Ecto neural progenitor cell (in vitro differentiated cells): ENCODE data around the gene SLC22A7.
A peak's percentile ranks its signal among the peaks of the same experiment; 100 is the strongest.

Source experiments
- DNase-seq: peaks from one replicate; pipeline ENCODE4 v3.0.0-alpha.2; 2018; ENCODE audit warnings: low spot score

Gene SLC22A7, protein sequence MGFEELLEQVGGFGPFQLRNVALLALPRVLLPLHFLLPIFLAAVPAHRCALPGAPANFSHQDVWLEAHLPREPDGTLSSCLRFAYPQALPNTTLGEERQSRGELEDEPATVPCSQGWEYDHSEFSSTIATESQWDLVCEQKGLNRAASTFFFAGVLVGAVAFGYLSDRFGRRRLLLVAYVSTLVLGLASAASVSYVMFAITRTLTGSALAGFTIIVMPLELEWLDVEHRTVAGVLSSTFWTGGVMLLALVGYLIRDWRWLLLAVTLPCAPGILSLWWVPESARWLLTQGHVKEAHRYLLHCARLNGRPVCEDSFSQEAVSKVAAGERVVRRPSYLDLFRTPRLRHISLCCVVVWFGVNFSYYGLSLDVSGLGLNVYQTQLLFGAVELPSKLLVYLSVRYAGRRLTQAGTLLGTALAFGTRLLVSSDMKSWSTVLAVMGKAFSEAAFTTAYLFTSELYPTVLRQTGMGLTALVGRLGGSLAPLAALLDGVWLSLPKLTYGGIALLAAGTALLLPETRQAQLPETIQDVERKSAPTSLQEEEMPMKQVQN

DNA sequence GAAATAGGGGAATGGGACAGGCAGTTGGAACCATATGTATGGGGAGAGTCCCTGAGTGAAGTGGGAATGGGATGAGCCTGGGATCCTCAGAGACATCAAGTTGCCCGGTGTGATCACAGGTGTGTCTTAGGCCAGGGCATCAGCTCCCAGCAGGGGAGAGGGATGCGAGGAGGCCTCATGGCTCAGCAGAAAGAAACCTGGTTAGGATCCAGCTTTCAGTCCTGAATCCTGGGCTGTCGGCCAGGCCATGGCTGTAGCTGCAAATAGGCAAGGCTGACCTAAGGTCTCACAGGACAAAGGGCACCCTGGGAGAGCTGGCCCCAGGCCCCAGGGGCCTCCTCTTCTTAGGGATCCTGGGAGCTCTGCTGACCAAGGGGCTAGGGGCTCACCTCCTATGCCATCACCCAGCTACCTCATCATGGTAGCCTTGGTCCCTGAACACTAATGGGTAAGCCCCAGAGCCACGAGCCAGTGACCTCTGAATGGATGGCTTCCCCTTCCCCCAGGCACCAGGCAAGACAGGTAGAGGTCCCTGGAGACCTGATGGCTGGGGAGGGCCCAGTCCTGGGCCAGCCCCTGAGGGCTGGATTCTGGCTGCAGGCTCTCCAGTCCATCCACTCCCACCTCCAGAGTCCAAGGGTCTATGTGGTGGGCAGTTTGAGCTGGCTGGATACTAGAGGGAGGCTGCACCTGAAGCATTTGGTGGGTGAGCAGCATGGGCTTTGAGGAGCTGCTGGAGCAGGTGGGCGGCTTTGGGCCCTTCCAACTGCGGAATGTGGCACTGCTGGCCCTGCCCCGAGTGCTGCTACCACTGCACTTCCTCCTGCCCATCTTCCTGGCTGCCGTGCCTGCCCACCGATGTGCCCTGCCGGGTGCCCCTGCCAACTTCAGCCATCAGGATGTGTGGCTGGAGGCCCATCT, at the start of gene SLC22A7:
SLC22A7 (plus strand) TSS at position 617 of the 921 bp plus-strand sequence; CDS start at position 716, 99 bp downstream.
- no peak for DNase-seq

DNA sequence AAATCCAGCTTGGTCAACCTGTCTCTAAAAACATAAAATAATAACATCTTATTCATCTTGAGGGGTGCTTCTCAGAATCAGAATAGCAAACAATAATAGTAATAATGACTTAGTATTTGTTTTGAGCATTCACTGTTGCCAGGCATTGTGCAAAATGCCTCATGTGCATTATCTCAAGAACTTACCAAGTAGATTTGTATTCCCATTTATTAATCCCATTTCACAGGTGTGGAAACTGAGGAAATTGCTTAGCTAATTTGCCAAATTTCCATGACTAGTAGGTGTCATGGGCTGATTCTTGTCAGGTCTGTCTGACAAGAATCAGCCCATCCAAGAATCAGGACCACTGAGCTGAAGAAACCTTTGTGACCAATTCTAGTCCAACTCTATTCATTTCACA, 49.3 kb upstream of the SLC22A7 start:
- no peak for DNase-seq

DNA sequence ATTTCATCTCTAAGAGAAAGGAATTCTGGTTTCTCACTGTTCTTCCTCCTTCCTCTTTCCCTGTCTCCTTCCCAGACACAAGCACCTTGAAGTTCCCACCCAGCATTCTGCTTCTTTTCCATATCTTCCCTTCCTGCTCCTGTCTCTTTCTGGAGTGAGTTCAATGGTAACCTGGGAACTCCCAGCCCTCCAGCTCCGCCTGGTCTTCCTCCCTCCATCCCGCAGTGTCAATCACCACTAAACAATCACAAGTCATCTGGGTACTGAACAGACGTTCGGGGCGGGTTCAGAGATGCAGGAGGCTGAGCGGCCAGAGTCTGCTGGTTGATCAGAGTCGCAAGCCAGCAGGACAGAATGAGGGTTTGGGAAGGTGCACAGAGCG, 47.1 kb upstream of the SLC22A7 start:
- DNase-seq = no peak

DNA sequence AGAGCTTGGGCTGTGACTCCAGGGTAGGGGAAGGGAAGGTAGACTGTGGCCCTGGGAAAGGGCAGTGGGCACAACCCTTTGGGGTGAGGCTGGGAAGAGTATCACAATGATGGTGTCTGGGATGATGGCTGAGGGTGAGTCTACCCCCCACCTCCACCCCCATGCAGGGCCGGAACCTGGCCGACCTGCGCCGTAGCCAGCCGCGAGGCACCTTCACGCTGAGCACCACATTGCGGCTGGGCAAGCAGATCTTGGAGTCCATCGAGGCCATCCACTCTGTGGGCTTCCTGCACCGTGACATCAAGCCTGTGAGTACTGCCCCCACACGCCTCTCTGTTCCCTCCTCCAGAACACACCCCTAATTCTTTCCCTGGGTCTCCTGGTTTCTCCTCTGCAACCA, 44.7 kb upstream of the SLC22A7 start:
- no peak for DNase-seq

DNA sequence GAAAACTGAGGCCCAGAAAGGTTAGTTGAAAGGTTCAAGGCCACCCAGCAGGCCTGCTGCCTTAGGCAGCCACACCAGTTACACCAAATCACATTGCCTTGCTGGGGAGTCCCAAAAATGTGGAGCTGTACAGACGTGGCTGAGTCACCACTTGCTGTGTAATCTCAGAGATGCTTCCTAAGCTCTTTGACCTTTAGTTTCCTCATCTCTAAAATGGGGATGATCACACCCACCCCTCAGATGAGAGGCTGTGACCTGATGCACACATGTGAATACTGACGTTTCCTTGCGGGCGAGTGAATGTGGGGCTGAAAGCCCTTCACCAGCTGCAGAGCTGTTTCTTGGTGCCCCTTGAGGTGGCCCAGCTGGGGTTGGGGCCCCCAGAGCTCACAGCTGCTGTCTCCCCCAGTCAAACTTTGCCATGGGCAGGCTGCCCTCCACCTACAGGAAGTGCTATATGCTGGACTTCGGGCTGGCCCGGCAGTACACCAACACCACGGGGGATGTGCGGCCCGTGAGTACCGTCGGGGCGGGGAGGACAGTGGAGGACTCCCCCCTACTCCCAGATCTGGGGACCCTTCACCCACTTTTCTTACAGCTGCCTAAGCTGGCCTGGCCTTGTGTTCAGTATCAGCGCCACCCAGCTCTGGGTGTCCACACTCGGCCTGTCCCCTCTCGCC, 43.8 kb upstream of the SLC22A7 start:
- DNase-seq = no peak

DNA sequence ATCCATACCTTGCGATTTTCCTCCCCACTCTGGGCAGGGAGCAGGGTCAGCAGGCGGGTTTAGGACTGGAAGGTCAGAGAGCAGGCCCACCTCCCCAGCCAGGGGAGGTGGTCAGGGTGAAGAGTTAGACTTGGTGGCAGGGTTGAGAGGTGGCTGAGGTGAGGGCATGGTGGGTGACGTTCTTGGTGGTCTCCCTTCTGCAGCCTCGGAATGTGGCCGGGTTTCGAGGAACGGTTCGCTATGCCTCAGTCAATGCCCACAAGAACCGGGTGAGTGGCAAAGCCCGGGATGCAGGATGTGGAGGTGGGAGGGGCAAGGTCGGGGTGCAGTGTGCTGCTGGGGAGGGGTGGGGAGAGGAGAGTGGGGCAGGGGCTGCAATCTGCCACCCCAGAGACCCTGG, 43.2 kb upstream of the SLC22A7 start:
- no peak for DNase-seq

DNA sequence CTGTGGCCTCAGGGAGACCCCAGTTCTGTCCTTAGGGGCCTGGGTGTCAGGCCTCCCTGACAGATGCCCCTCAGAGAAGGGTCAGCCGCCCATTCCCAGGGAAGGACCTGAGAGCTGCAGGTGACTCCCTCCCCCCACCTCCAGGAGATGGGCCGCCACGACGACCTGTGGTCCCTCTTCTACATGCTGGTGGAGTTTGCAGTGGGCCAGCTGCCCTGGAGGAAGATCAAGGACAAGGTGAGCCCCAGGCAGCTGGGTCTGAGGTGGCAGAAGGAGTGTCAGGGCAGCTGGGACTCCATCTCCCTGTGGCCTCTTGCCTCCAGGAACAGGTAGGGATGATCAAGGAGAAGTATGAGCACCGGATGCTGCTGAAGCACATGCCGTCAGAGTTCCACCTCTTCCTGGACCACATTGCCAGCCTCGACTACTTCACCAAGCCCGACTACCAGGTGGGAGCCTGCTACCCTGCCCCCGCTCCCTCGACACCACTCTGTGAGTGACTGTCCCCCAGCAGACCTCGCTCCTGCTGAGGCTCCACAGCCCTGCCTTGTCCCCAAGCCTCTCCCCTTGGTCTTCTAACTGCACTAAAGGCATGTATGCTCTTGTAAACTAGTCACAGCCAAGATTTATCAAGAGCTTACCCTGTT, 42.5 kb upstream of the SLC22A7 start:
- no peak for DNase-seq

DNA sequence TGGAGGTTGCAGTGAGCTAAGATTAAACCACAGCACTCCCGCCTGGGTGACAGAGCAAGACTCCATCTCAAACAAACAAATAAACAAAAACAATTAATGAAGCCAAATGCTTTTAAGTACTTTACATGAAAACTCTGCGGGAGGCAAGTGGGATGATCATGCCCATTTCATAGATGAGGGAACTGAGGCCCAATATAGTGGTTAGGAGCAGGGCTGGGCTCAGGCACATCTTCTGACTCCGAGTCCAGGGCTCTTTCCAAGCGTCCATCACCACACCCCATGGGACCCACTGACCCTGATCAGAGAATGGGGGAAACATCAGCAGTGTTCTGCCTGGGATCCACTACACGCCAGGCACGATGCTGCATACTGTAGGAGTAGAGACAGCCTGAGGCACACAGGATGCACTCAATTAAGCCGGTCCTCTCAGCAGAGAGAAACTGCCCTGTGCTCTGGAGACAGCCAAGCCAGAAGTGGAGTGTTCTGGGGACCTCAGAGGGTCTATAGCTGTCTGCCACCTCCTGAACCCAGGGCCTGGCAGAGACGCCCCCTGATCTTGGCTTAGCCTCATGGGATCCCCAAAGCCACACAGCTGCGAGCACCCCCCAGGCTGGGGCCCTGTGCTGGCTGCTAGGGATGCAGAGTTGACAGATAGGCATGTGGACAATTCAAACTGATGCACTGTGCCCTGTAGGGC, 41.2 kb upstream of the SLC22A7 start:
- no peak for DNase-seq

DNA sequence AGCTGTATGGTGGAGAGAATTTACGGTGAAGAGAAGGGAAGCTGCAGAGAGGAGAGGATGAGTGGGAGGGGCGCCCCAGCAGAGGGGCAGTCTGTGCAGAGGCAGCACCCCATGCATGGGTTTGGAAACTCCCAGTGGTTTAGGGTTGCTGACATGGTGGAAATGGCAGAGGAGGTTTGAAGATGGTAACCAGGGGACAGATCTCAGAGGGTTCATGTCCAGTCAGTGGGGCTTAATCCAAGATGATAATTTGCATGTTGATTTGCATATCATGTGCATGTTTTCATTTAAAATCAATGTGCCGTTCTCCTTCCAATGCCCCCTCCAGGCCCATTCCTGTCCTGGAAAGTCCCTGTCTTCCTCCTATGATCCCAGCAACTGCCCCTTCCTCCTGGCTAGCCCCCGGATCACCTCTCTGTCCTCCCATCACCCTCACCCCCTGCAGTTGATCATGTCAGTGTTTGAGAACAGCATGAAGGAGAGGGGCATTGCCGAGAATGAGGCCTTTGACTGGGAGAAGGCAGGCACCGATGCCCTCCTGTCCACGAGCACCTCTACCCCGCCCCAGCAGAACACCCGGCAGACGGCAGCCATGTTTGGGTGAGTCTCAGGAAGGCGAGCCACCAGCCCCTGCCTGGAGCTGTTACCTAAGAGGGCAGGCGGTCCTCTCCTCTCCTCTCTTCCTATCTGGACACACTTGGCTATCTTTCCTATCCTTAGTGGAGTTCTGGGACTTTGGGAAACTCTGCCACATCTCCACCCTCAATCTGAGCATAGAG, 40.5 kb upstream of the SLC22A7 start:
- DNase-seq = no peak

DNA sequence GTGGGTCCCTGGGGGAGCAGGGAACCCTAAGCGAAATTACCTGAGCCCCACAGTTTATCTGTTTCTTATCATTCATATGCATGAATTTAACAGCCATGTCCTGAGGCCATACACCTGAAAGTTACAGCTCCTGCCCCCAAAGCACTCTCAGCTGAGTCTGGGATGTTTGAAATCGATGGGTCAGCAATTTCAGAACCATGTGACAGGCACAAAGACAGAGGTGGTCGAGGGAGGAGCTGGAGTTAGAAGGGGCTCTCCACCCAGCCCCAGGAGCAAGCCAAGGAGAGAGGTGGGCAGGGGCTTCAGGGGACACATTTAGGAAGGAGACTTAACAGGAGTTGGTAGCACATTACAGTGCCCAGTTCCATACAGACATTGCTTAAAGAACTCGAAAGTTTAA, 39.9 kb upstream of the SLC22A7 start:
- no peak for DNase-seq

DNA sequence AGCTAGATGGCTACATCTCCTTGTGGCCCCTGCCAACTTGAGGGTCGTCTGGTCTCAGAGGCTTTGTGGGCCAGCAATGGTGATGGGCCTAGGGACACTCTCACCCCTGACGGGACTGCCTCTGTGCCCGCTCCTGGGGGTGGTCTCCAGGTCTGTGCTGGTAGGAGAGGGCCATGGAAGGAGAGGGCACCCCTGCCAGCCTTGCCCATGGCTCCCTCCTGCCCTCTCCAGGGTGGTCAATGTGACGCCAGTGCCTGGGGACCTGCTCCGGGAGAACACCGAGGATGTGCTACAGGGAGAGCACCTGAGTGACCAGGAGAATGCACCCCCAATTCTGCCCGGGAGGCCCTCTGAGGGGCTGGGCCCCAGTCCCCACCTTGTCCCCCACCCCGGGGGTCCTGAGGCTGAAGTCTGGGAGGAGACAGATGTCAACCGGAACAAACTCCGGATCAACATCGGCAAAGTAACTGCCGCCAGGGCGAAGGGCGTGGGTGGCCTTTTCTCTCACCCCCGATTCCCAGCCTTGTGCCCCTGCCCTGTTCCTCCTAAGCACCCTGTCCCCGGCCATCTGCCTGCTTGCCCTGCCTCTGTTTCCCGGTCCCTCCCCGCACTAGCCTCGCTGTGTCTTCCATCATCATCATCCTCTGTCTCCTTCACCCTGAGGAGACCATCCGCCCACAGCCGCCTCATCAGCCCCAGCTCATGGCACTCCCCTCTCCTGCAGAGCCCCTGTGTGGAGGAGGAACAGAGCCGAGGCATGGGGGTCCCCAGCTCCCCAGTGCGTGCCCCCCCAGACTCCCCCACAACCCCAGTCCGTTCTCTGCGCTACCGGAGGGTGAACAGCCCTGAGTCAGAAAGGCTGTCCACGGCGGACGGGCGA, 39.0 kb upstream of the SLC22A7 start:
- DNase-seq = no peak

DNA sequence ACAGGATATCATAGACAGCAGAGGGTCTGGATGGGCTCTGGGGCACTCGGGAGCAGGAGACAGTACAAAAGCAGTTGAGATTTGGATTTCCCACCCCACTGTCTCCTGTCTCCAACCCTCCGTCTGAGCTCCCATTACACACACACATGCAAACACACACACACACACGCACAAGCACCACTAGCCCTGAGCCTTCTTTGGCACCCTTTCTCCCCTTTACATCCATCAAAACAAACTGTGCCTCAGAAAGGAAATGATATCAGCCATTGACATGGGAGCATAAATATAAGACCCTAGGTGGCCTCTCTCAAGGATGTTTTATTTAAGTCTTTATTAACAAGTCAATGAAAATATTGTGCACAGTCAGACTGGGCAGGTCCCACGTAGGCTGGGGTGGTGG, 37.3 kb upstream of the SLC22A7 start:
- DNase-seq = no peak

DNA sequence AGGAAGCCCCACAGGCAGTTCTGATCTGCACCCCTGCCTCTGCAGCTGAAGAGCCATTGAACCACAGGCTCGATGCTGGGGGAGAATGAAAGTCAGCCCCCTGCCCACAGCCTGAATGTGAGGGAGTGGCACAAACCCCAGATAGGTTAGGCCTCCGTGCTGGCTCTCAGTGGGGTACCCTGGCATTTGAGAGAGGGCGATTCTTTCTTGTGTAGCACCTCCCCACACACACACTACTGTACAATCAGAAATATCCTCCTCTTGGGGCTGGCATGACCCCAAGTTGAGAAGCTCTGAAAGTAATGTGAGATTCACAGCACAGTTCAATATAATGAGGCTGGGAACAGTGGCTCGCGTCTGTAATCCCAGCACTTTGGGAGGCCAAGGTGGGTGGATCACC, 36.9 kb upstream of the SLC22A7 start:
- DNase-seq = no peak

DNA sequence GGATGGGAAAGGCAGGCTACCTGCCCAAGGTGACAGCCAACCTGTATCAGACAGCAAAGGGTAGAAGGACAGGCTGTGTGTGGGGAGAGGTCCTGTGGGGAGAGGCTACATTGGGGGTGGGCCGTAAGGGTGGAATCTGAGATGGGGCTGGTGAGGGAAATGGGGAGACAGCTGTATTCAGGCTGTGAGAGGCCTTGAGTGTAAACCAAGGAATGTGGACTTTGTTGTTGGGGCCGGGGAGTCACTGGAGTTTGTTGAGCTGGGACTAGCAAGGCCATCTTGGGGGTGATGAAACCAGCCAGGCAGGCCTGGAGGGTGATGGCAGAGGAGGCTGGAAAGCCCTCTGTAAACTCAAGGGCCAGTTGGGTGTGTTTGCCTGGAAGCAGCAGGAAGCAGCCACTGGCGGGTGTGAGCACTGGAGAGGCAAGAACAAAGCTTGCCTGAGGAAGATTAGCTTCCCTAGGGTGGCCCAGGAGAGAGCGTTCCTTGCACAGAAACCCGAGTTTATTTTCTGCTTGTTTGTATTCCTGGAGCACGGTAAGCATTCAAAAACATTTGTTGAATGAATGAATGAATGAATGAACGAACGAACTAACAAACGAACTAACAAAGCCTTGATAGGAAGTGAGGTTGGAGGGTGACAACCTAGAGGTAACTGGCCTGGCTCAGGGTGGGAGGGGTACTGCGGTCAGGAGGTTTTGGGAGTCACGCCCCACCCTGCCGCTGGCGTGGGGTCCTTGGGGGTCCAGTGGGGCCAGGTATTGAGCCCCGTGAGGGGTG, 35.9 kb upstream of the SLC22A7 start:
- DNase-seq = no peak

DNA sequence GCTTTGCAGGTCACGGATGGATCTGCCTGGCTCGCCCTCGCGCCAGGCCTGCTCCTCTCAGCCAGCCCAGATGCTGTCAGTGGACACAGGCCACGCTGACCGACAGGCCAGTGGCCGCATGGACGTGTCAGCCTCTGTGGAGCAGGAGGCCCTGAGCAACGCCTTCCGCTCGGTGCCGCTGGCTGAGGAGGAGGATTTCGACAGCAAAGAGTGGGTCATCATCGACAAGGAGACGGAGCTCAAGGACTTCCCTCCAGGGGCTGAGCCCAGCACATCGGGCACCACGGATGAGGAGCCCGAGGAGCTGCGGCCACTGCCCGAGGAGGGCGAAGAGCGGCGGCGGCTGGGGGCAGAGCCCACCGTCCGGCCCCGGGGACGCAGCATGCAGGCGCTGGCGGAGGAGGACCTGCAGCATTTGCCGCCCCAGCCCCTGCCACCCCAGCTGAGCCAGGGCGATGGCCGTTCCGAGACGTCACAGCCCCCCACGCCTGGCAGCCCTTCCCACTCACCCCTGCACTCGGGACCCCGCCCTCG, 35.2 kb upstream of the SLC22A7 start:
- DNase-seq = no peak

DNA sequence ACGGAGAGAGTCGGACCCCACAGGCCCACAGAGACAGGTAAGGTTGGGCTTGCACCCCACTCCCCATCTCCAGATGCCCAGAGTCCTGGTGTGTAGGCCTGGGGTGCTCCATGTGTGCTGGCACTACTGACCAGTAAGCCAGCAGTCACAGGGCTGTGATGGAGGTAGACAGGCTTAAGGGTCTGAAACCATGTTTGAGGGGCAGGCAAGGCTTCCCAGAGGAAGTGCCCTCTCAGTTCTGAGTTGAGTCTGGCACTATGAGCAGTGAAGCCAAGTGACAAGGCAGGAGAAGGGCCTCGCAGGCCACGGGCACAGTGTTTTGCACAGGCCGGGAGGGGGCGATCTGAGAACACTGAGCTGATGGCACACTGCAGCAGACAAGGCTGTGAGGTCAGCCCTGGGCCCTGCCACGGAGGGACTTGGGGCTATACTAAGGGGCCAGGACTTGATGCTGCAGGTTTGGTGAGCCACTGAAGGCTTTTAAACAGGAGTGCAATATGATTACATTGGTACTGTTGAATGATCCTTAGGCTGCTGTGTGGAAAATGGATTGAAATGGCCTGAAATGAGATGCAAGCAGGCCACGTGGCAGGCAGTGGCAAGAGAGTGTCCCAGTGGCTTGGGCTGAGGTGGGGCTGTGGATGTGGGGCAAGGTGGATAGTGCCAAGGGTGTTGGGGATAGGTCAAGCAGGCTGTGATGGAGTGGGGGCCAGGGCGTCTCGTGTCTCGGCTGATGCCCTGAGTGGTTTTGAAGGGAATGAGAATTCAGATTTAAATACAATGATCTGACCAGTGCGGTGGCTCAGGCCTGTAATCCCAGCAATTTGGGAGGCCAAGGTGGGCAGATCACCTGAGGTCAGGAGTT, 34.5 kb upstream of the SLC22A7 start:
- DNase-seq = peak; percentile 83

DNA sequence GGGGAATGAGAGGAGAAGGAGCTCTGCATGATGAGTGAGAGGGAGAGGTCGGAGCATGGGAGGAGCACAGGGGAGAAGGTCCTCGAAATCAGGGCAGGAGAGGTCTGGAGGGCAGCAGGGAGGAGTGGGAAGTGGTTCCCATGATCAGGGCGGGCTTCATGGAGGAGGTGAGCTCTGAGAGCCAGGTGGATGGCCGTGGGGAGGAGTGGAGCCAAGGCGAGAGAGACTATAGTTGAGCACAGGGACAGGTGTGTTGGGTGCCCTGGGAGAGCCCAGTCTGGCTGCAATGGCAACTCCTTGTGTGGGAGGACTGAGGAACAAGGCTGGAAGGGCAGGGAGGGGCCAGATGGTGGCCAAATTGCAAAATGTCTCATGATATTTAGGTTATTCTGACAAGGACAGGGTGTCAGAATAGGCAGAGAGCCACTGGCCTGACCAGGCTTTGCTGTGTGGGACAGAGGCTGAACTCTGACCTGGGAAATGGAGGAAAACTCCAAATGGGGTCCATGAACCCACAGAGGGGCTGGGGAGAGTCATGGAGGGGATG, 33.4 kb upstream of the SLC22A7 start:
- no peak for DNase-seq
